MM.1S (cell line): ENCODE measurements around the gene KCNS3.

Source experiments
- DNase-seq: peaks from one replicate; pipeline ENCODE4 v3.0.0-alpha.2; 2015
- H2AFZ ChIP-seq: fragments of 300-600 bp; sonication (generic); 2 replicates; pipeline ENCODE4 v1.6.0; 2016; ENCODE audit warnings: antibody characterized with exemption, low read length
- H3F3A ChIP-seq: fragments of 300-600 bp; sonication (generic); 2 replicates; pipeline ENCODE4 v1.6.1; 2016; ENCODE audit warnings: mild to moderate bottlenecking, antibody characterized with exemption, low read length, moderate library complexity, mixed read lengths; ENCODE audit not compliant: insufficient read depth
- H3K27ac ChIP-seq: fragments of 300-600 bp; sonication (generic); 2 replicates; pipeline ENCODE4 v1.5.1; 2016; ENCODE audit warnings: mild to moderate bottlenecking, low read length
- H3K27me3 ChIP-seq: fragments of 300-600 bp; sonication (generic); replicated peaks from 2 replicates; pipeline ENCODE4 v1.6.0; 2016; ENCODE audit warnings: low read length; ENCODE audit not compliant: insufficient read depth
- H3K36me3 ChIP-seq: fragments of 300-600 bp; sonication (generic); replicated peaks from 2 replicates; pipeline ENCODE4 v1.6.1; 2016; ENCODE audit warnings: mild to moderate bottlenecking, low read length, mixed read lengths; ENCODE audit not compliant: insufficient read depth
- H3K4me1 ChIP-seq: fragments of 300-600 bp; sonication (generic); 2 replicates; pipeline ENCODE4 v1.6.1; 2016; ENCODE audit warnings: low read length, mixed read lengths
- H3K4me2 ChIP-seq: fragments of 300-600 bp; sonication (generic); 2 replicates; pipeline ENCODE4 v1.6.0; 2016; ENCODE audit warnings: low read depth, low read length
- H3K4me3 ChIP-seq: fragments of 300-600 bp; sonication (generic); 2 replicates; pipeline ENCODE4 v1.5.1; 2016; ENCODE audit warnings: low read length, mixed read lengths
- H3K79me2 ChIP-seq: fragments of 300-600 bp; sonication (generic); 2 replicates; pipeline ENCODE4 v1.6.1; 2016; ENCODE audit warnings: mixed run types, low read length, mixed read lengths
- H3K9ac ChIP-seq: fragments of 300-600 bp; sonication (generic); 2 replicates; pipeline ENCODE4 v1.6.1; 2016; ENCODE audit warnings: low read length, mixed read lengths
- H3K9me2 ChIP-seq: fragments of 300-600 bp; sonication (generic); replicated peaks from 2 replicates; pipeline ENCODE4 v1.6.1; 2016; ENCODE audit warnings: mild to moderate bottlenecking, low read length, mixed read lengths; ENCODE audit not compliant: insufficient read depth
- H3K9me3 ChIP-seq: fragments of 300-600 bp; sonication (generic); replicated peaks from 2 replicates; pipeline ENCODE4 v1.6.1; 2016; ENCODE audit warnings: mild to moderate bottlenecking, low read length, mixed read lengths; ENCODE audit not compliant: insufficient read depth
- H4K20me1 ChIP-seq: fragments of 300-600 bp; sonication (generic); 2 replicates; pipeline ENCODE4 v1.6.1; 2016; ENCODE audit warnings: mild to moderate bottlenecking, low read length, moderate library complexity, mixed read lengths; ENCODE audit not compliant: insufficient read depth
- EZH2 ChIP-seq: fragments of 300-600 bp; sonication (generic); optimal IDR thresholded peaks from 2 replicates; pipeline ENCODE3; 2017; ENCODE audit warnings: low read depth, mild to moderate bottlenecking, antibody characterized with exemption, low read length, mixed read lengths
- EZH2phosphoT487 ChIP-seq: fragments of 300-600 bp; sonication (generic); IDR thresholded peaks from 2 replicates; pipeline ENCODE4 v1.6.1; 2018; ENCODE audit warnings: antibody characterized with exemption, low read length
- TF ChIP-seq, protein P1 (sequence below): fragments of 300-600 bp; sonication (generic); IDR thresholded peaks from 2 replicates; pipeline ENCODE4 v1.5.1; 2016; ENCODE audit warnings: antibody characterized with exemption, low read length, mixed read lengths

The KCNS3 gene

GRCh38 chr2:17915811-17916518 lies 37.5 kb downstream of the KCNS3 start:
- Histone ChIP-seq H3K4me3 (no peak overlapping the region), H3K79me2 (no peaks in the 10 kb centered on the region), H3K9me2 (no peaks in the 10 kb centered on the region), H4K20me1 (no peaks in the 10 kb centered on the region), H3K9ac (no peak overlapping the region), H3K36me3 (no peaks in the 10 kb centered on the region), H3K4me2 (no peak overlapping the region), H3K9me3 (no peaks in the 10 kb centered on the region), H3K4me1 (0 out of 2 replicates have a peak, but pooled peaks cover 6% of the 10 kb centered on the region), H3F3A (no peaks in the 10 kb centered on the region), H3K27ac (no peak overlapping the region), H3K27me3 (no peaks in the 10 kb centered on the region), H2AFZ (no peak overlapping the region)
- no peak for DNase-seq
- TF ChIP-seq EZH2 (no peak), EZH2phosphoT487 (no peak)
- TF ChIP-seq, protein P1, sequence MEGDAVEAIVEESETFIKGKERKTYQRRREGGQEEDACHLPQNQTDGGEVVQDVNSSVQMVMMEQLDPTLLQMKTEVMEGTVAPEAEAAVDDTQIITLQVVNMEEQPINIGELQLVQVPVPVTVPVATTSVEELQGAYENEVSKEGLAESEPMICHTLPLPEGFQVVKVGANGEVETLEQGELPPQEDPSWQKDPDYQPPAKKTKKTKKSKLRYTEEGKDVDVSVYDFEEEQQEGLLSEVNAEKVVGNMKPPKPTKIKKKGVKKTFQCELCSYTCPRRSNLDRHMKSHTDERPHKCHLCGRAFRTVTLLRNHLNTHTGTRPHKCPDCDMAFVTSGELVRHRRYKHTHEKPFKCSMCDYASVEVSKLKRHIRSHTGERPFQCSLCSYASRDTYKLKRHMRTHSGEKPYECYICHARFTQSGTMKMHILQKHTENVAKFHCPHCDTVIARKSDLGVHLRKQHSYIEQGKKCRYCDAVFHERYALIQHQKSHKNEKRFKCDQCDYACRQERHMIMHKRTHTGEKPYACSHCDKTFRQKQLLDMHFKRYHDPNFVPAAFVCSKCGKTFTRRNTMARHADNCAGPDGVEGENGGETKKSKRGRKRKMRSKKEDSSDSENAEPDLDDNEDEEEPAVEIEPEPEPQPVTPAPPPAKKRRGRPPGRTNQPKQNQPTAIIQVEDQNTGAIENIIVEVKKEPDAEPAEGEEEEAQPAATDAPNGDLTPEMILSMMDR: no peak

DNA sequence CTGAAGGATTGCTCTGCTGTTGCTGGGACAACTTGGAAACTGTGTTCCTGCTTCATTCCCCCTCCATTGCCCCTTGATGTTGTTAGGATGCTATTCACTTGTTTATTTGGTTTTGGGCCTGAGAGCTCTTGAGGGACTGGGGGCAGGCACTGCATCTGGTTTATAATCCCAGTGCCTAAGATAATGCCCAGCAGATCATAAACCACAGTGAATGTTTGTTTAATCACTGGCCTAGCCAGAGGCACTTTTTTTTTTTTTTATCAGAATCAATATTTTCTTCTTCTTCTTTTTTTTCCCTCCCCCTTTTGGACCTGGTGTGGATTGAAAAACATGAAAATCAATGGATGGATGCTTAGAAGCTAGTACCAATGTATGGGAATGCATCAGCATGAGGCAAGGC lies 38.1 kb downstream of the KCNS3 start:
- Histone ChIP-seq H3K9me2 (no peaks in the 10 kb centered on the region), H2AFZ (no peak overlapping the region), H3K4me1 (0 out of 2 replicates have a peak, but pooled peaks cover 4% of the 10 kb centered on the region), H3K4me2 (no peak overlapping the region), H3K79me2 (no peaks in the 10 kb centered on the region), H3K36me3 (no peaks in the 10 kb centered on the region), H4K20me1 (no peaks in the 10 kb centered on the region), H3K27me3 (no peaks in the 10 kb centered on the region), H3K4me3 (no peak overlapping the region), H3K9me3 (no peaks in the 10 kb centered on the region), H3K27ac (no peak overlapping the region), H3K9ac (no peak overlapping the region), H3F3A (no peaks in the 10 kb centered on the region)
- TF ChIP-seq EZH2phosphoT487 (no peak), EZH2 (no peak)
- TF ChIP-seq, protein P1: no peak
- DNase-seq: no peak

- Histone ChIP-seq H3K9me3 (no peaks in the 10 kb centered on the region), H3K4me1 (no peaks in the 10 kb centered on the region), H4K20me1 (no peaks in the 10 kb centered on the region), H3K9me2 (no peaks in the 10 kb centered on the region), H3K36me3 (no peaks in the 10 kb centered on the region), H3K27me3 (no peaks in the 10 kb centered on the region), H3K79me2 (no peaks in the 10 kb centered on the region), H3K27ac (no peak overlapping the region), H2AFZ (no peak overlapping the region), H3K4me3 (no peak overlapping the region), H3K4me2 (no peak overlapping the region), H3F3A (no peaks in the 10 kb centered on the region), H3K9ac (no peak overlapping the region)
- DNase-seq: no peak
- TF ChIP-seq EZH2phosphoT487: no peak
- TF ChIP-seq, protein P1: no peak
- TF ChIP-seq EZH2: no peak
Observed at GRCh38 chr2:17918789-17919188, 40.3 kb downstream of the KCNS3 start.
